SK-N-SH treated with all-trans-retinoic acid at 6 μM for 48 hours (cell line): ENCODE measurements around the gene RRN3.
A peak's percentile ranks its signal among the peaks of the same experiment; 100 is the strongest.

Source experiments
- ATAC-seq: fragments of 200-7000 bp; cut with Tn5 transposase; 3 replicates; pipeline ENCODE4 v1.9.1; 2020; ENCODE audit warnings: mild to moderate bottlenecking, moderate library complexity
- BACH2 ChIP-seq: fragments of 250-450 bp; sonication (Bioruptor Pico); IDR thresholded peaks from 2 replicates; pipeline ENCODE4 v1.9.0; 2021; ENCODE audit warnings: mild to moderate bottlenecking, borderline replicate concordance
- CSDC2 ChIP-seq: fragments of 250-450 bp; sonication (Bioruptor Pico); IDR thresholded peaks from 2 replicates; pipeline ENCODE4 v1.5.0; 2020; ENCODE audit warnings: mild to moderate bottlenecking, moderate library complexity
- ESRRG ChIP-seq: fragments of 250-450 bp; sonication (Bioruptor Pico); IDR thresholded peaks from 2 replicates; pipeline ENCODE4 v1.6.1; 2021; ENCODE audit warnings: mild to moderate bottlenecking
- GLIS3 ChIP-seq: fragments of 250-450 bp; sonication (Bioruptor Pico); IDR thresholded peaks from 2 replicates; pipeline ENCODE4 v1.5.0; 2020; ENCODE audit warnings: mild to moderate bottlenecking, moderate library complexity
- ISL1 ChIP-seq: fragments of 250-450 bp; sonication (Bioruptor Pico); IDR thresholded peaks from 2 replicates; pipeline ENCODE4 v2.1.2; 2022; ENCODE audit warnings: mild to moderate bottlenecking, moderate library complexity
- OSR1 ChIP-seq: fragments of 250-450 bp; sonication (Bioruptor Pico); IDR thresholded peaks from 2 replicates; pipeline ENCODE4 v1.8.0; 2022; ENCODE audit warnings: moderate library complexity, mild to moderate bottlenecking, inconsistent platforms
- PATZ1 ChIP-seq: fragments of 250-450 bp; sonication (Bioruptor Pico); IDR thresholded peaks from 2 replicates; pipeline ENCODE4 v1.8.0; 2020; ENCODE audit warnings: mild to moderate bottlenecking, moderate library complexity, borderline replicate concordance
- RARB ChIP-seq: fragments of 250-450 bp; sonication (Bioruptor Pico); IDR thresholded peaks from 2 replicates; pipeline ENCODE4 v1.8.0; 2021; ENCODE audit warnings: mild to moderate bottlenecking, moderate library complexity
- SNAI2 ChIP-seq: fragments of 250-450 bp; sonication (Bioruptor Pico); IDR thresholded peaks from 2 replicates; pipeline ENCODE4 v1.5.0; 2020; ENCODE audit warnings: mild to moderate bottlenecking, moderate library complexity
- TCF4 ChIP-seq: fragments of 250-450 bp; sonication (Bioruptor Pico); IDR thresholded peaks from 2 replicates; pipeline ENCODE4 v1.8.0; 2021; ENCODE audit warnings: mild to moderate bottlenecking, moderate library complexity, borderline replicate concordance
- TOX ChIP-seq: fragments of 250-450 bp; sonication (Bioruptor Pico); IDR thresholded peaks from 2 replicates; pipeline ENCODE4 v1.8.0; 2021; ENCODE audit warnings: mild to moderate bottlenecking, moderate library complexity, borderline replicate concordance
- ZC3H10 ChIP-seq: fragments of 250-450 bp; sonication (Bioruptor Pico); IDR thresholded peaks from 2 replicates; pipeline ENCODE4 v1.5.1; 2021; ENCODE audit warnings: mild to moderate bottlenecking, moderate library complexity
- ZFP30 ChIP-seq: fragments of 450-650 bp; formaldehyde crosslinking; IDR thresholded peaks from 2 replicates; pipeline ENCODE4 v1.5.0; 2022; ENCODE audit warnings: mild to moderate bottlenecking, moderate library complexity
- ZNF70 ChIP-seq: fragments of 450-650 bp; formaldehyde crosslinking; IDR thresholded peaks from 2 replicates; pipeline ENCODE4 v1.5.0; 2020; ENCODE audit warnings: mild to moderate bottlenecking, moderate library complexity
- ZNF8 ChIP-seq: fragments of 450-650 bp; formaldehyde crosslinking; IDR thresholded peaks from 2 replicates; pipeline ENCODE4 v1.5.0; 2020; ENCODE audit warnings: mild to moderate bottlenecking, moderate library complexity
- TF ChIP-seq, protein P1 (sequence below): fragments of 250-450 bp; sonication (Bioruptor Pico); IDR thresholded peaks from 2 replicates; pipeline ENCODE4 v1.5.1; 2021; ENCODE audit warnings: mild to moderate bottlenecking, moderate library complexity
- TF ChIP-seq, protein P2 (sequence below): fragments of 250-450 bp; sonication (Bioruptor Pico); IDR thresholded peaks from 2 replicates; pipeline ENCODE4 v1.5.1; 2020; ENCODE audit warnings: low read depth, mild to moderate bottlenecking, moderate library complexity
- TF ChIP-seq, protein P3 (sequence below): fragments of 250-450 bp; sonication (Bioruptor Pico); IDR thresholded peaks from 2 replicates; pipeline ENCODE4 v1.8.0; 2021; ENCODE audit warnings: low read depth, mild to moderate bottlenecking, moderate library complexity, borderline replicate concordance

The RRN3 gene

GRCh38 chr16:15059324-15059723 is 34.7 kb downstream of the RRN3 start:
- no peak for ATAC-seq
- no peak for TF ChIP-seq BACH2 (CRISPR knock-in tag)

GRCh38 chr16:15057681-15058417 is 36.2 kb downstream of the RRN3 start:
- TF ChIP-seq GLIS3 (CRISPR knock-in tag) (no peak), TCF4 (CRISPR knock-in tag) (no peak), RARB (CRISPR knock-in tag) (no peak), ZNF70 (CRISPR knock-in tag) (no peak), SNAI2 (CRISPR knock-in tag) (no peak), PATZ1 (CRISPR knock-in tag) (no peak), OSR1 (no peak), BACH2 (CRISPR knock-in tag) (no peak), ZC3H10 (CRISPR knock-in tag) (no peak), ZNF8 (CRISPR knock-in tag) (no peak)
- ATAC-seq: no peak

GRCh38 chr16:15055141-15056053 is 38.7 kb downstream of the RRN3 start:
- TF ChIP-seq ZFP30 (CRISPR knock-in tag) (no peak), PATZ1 (CRISPR knock-in tag) (peak; percentile 29; the same call in 1 of the 2 replicates)
- ATAC-seq: peak; percentile 51

DNA sequence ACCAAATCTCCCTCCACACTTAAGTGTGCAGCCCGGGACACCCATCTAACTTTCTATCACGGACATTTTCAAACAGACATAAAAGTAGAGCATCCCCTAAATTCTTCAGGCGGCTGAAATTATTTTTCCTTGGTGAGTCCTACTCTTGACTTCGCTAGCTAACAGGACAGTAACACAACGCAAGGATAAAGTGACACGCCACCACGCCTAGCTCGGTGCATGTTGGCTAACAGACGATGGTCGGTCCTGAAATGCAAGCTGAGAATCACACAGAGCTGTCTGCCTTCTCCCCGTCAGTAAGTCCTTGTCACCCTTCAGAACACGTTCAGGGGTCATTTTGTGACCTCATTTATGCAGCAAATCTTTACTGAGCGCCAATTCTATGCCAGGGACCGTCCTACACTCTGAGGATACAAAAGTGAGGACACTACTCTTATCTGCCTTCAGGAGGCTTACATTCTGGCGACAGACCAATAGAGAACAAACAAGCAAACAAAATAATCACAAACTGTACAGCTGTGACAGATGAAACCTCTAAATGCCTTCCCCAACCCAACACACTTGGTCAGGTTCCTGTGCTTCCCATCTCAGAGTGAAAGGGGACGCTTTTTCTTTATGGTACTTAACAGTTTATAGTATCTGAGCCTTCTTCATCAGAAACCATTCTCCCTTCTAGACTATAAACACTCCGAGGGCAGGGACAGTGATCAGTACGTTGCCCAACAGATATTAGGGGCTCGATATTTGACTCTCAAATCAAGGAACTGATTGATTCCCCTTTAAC is 39.5 kb downstream of the RRN3 start:
- no peak for TF ChIP-seq ZFP30 (CRISPR knock-in tag)
- TF ChIP-seq, protein P1, sequence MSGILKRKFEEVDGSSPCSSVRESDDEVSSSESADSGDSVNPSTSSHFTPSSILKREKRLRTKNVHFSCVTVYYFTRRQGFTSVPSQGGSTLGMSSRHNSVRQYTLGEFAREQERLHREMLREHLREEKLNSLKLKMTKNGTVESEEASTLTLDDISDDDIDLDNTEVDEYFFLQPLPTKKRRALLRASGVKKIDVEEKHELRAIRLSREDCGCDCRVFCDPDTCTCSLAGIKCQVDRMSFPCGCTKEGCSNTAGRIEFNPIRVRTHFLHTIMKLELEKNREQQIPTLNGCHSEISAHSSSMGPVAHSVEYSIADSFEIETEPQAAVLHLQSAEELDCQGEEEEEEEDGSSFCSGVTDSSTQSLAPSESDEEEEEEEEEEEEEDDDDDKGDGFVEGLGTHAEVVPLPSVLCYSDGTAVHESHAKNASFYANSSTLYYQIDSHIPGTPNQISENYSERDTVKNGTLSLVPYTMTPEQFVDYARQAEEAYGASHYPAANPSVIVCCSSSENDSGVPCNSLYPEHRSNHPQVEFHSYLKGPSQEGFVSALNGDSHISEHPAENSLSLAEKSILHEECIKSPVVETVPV (CRISPR knock-in tag): no peak
- TF ChIP-seq ZNF70 (CRISPR knock-in tag): no peak
- TF ChIP-seq CSDC2: no peak
- no peak for TF ChIP-seq ISL1 (CRISPR knock-in tag)
- TF ChIP-seq, protein P2, sequence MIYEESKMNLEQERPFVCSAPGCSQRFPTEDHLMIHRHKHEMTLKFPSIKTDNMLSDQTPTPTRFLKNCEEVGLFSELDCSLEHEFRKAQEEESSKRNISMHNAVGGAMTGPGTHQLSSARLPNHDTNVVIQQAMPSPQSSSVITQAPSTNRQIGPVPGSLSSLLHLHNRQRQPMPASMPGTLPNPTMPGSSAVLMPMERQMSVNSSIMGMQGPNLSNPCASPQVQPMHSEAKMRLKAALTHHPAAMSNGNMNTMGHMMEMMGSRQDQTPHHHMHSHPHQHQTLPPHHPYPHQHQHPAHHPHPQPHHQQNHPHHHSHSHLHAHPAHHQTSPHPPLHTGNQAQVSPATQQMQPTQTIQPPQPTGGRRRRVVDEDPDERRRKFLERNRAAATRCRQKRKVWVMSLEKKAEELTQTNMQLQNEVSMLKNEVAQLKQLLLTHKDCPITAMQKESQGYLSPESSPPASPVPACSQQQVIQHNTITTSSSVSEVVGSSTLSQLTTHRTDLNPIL (CRISPR knock-in tag): no peak
- TF ChIP-seq PATZ1 (CRISPR knock-in tag): no peak
- no peak for TF ChIP-seq OSR1
- no peak for TF ChIP-seq TCF4 (CRISPR knock-in tag)
- TF ChIP-seq RARB (CRISPR knock-in tag): no peak
- TF ChIP-seq, protein P3, sequence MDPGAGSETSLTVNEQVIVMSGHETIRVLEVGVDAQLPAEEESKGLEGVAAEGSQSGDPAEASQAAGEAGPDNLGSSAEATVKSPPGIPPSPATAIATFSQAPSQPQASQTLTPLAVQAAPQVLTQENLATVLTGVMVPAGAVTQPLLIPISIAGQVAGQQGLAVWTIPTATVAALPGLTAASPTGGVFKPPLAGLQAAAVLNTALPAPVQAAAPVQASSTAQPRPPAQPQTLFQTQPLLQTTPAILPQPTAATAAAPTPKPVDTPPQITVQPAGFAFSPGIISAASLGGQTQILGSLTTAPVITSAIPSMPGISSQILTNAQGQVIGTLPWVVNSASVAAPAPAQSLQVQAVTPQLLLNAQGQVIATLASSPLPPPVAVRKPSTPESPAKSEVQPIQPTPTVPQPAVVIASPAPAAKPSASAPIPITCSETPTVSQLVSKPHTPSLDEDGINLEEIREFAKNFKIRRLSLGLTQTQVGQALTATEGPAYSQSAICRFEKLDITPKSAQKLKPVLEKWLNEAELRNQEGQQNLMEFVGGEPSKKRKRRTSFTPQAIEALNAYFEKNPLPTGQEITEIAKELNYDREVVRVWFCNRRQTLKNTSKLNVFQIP (CRISPR knock-in tag): no peak
- TF ChIP-seq SNAI2 (CRISPR knock-in tag): no peak
- no peak for TF ChIP-seq TOX
- TF ChIP-seq GLIS3 (CRISPR knock-in tag): no peak
- no peak for TF ChIP-seq ESRRG (CRISPR knock-in tag)
- TF ChIP-seq ZC3H10 (CRISPR knock-in tag): no peak
- TF ChIP-seq, all 23 proteins: peak for 0
- ATAC-seq: no peak
